HEK293 (cell line): Measurements from ENCODE around the gene MAZ.

Experiments
- CTCF ChIA-PET: fragments of 350-600 bp; formaldehyde crosslinking; extraction: SDS; loops from one replicate; lab custom pipeline; 2021; ENCODE audit warnings: antibody characterized with exemption; lab: Yijun Ruan, JAX
- POLR2A ChIA-PET: fragments of 300-600 bp; formaldehyde crosslinking; extraction: SDS; loops from one replicate; lab custom pipeline; 2020; ENCODE audit warnings: antibody characterized with exemption, inconsistent platforms; lab: Yijun Ruan, JAX
- H3K27ac ChIP-seq: fragments of 200-500 bp; sonication (Bioruptor generic); 2 replicates; pipeline ENCODE4 v1.5.1; 2014; ENCODE audit warnings: low read depth, low read length, control low read depth, inconsistent platforms; ENCODE audit errors: extremely low read depth
- H3K36me3 ChIP-seq, 2 experiments: fragments of 200-500 bp in 1 of 2; sonication (Bioruptor generic) in 1 of 2; 1 replicate in 1 of 2; 2 replicates in 1 of 2; pipeline ENCODE4 v1.5.1; 2014 to 2017; ENCODE audit warnings: inconsistent platforms in 2 of 2, low read length in 2 of 2; ENCODE audit not compliant: control insufficient read depth in 2 of 2, insufficient read depth in 1 of 2
- H3K4me1 ChIP-seq: fragments of 200-500 bp; sonication (Bioruptor generic); 2 replicates; pipeline ENCODE4 v1.5.1; 2014; ENCODE audit warnings: mild to moderate bottlenecking, low read length, inconsistent platforms; ENCODE audit not compliant: control insufficient read depth, insufficient read depth
- H3K4me3 ChIP-seq: 2 replicates; pipeline ENCODE4 v1.5.1; 2011; ENCODE audit warnings: low read depth, mild to moderate bottlenecking, control low read depth, low read length, moderate library complexity
- H3K9me3 ChIP-seq: fragments of 200-500 bp; sonication (Bioruptor generic); 2 replicates; pipeline ENCODE4 v1.5.1; 2014; ENCODE audit warnings: low read depth, low read length, inconsistent platforms; ENCODE audit not compliant: control insufficient read depth, insufficient read depth
- ATF2 ChIP-seq: fragments of 450-650 bp; formaldehyde crosslinking; IDR thresholded peaks from 2 replicates; pipeline ENCODE4 v1.5.1; 2016; ENCODE audit warnings: missing biosample characterization, missing genetic modification characterization, low read depth
- BCL11A ChIP-seq: fragments of 450-650 bp; formaldehyde crosslinking; IDR thresholded peaks from 2 replicates; pipeline ENCODE4 v1.5.1; 2016; ENCODE audit warnings: low read depth, missing biosample characterization, missing genetic modification characterization
- CTCF ChIP-seq: fragments of 450-650 bp; formaldehyde crosslinking; IDR thresholded peaks from 2 replicates; pipeline ENCODE4 v1.5.1; 2016; ENCODE audit warnings: missing biosample characterization, missing genetic modification characterization
- GLIS2 ChIP-seq: fragments of 450-650 bp; formaldehyde crosslinking; IDR thresholded peaks from 2 replicates; pipeline ENCODE4 v1.5.1; 2016; ENCODE audit warnings: missing biosample characterization, missing genetic modification characterization
- KLF1 ChIP-seq: fragments of 450-650 bp; formaldehyde crosslinking; IDR thresholded peaks from 2 replicates; pipeline ENCODE4 v1.5.1; 2016; ENCODE audit warnings: missing biosample characterization, missing genetic modification characterization
- PRDM1 ChIP-seq: fragments of 450-650 bp; formaldehyde crosslinking; IDR thresholded peaks from 2 replicates; pipeline ENCODE4; 2016; ENCODE audit warnings: missing biosample characterization, missing genetic modification characterization
- REST ChIP-seq: fragments of 450-650 bp; formaldehyde crosslinking; IDR thresholded peaks from 2 replicates; pipeline ENCODE4 v1.5.1; 2016; ENCODE audit warnings: missing biosample characterization, missing genetic modification characterization
- SETDB1 ChIP-seq: IDR thresholded peaks from one replicate; pipeline ENCODE4 v1.6.1; 2017; ENCODE audit warnings: mild to moderate bottlenecking, low read length, moderate library complexity, mixed read lengths; ENCODE audit not compliant: insufficient read length
- ZBTB10 ChIP-seq: fragments of 450-650 bp; formaldehyde crosslinking; IDR thresholded peaks from 2 replicates; pipeline ENCODE4 v1.5.1; 2016; ENCODE audit warnings: missing biosample characterization, missing genetic modification characterization
- ZNF112 ChIP-seq: fragments of 450-650 bp; formaldehyde crosslinking; IDR thresholded peaks from 2 replicates; pipeline ENCODE4 v1.5.0; 2017; ENCODE audit warnings: missing biosample characterization, missing genetic modification characterization
- ZNF202 ChIP-seq: fragments of 450-650 bp; formaldehyde crosslinking; IDR thresholded peaks from 2 replicates; pipeline ENCODE4 v1.5.1; 2016; ENCODE audit warnings: missing biosample characterization, missing genetic modification characterization, borderline replicate concordance
- ZNF335 ChIP-seq: fragments of 450-650 bp; formaldehyde crosslinking; conservative IDR thresholded peaks from 2 replicates; pipeline ENCODE4 v1.5.1; 2016; ENCODE audit warnings: missing biosample characterization, missing genetic modification characterization
- ZNF350 ChIP-seq: fragments of 450-650 bp; formaldehyde crosslinking; IDR thresholded peaks from 2 replicates; pipeline ENCODE4 v1.5.0; 2017; ENCODE audit warnings: missing biosample characterization, mild to moderate bottlenecking, missing genetic modification characterization
- ZNF580 ChIP-seq: fragments of 450-650 bp; formaldehyde crosslinking; IDR thresholded peaks from 2 replicates; pipeline ENCODE4 v1.5.1; 2016; ENCODE audit warnings: missing biosample characterization, missing genetic modification characterization
- ZNF600 ChIP-seq: fragments of 450-650 bp; formaldehyde crosslinking; IDR thresholded peaks from 2 replicates; pipeline ENCODE4 v1.5.1; 2016; ENCODE audit warnings: missing biosample characterization, missing genetic modification characterization
- ZNF629 ChIP-seq: fragments of 450-650 bp; formaldehyde crosslinking; IDR thresholded peaks from 2 replicates; pipeline ENCODE4 v1.5.1; 2017; ENCODE audit warnings: missing biosample characterization, missing genetic modification characterization
- ZNF692 ChIP-seq: fragments of 450-650 bp; formaldehyde crosslinking; IDR thresholded peaks from 2 replicates; pipeline ENCODE4 v1.5.1; 2016; ENCODE audit warnings: missing biosample characterization, missing genetic modification characterization
- ZNF707 ChIP-seq: fragments of 450-650 bp; formaldehyde crosslinking; IDR thresholded peaks from 2 replicates; pipeline ENCODE4 v1.5.1; 2016; ENCODE audit warnings: missing biosample characterization, missing genetic modification characterization

Gene MAZ

GRCh38 chr16:29820730-29821642 is 14.7 kb downstream of the MAZ start:
- H3K9me3 ChIP-seq: no peaks in the 10 kb centered on the region
- CTCF ChIA-PET: interaction anchor here (1.2 to 7.2 kb wide), 5 partner anchors 22 to 211 kb away, joined by 3 to 74 read pairs (median 6); partner anchors contain the start of gene TLCD3B
- TF ChIP-seq ZBTB10 (tag by site-specific recombination): no peak
- no peak for TF ChIP-seq ZNF600 (tag by site-specific recombination)
- no peak for TF ChIP-seq ZNF335 (tag by site-specific recombination)
- peak; percentile 36; the same call in 1 of the 2 replicates for TF ChIP-seq GLIS2 (tag by site-specific recombination)
- no peak for TF ChIP-seq ZNF112 (tag by site-specific recombination)
- peak; percentile 77 for TF ChIP-seq KLF1 (tag by site-specific recombination)
- TF ChIP-seq SETDB1: no peak
- no peak for TF ChIP-seq ZNF629 (tag by site-specific recombination)
- TF ChIP-seq ZNF692 (tag by site-specific recombination): no peak
- no peak for TF ChIP-seq BCL11A (tag by site-specific recombination)
- TF ChIP-seq REST (tag by site-specific recombination): no peak
- no peak for TF ChIP-seq PRDM1 (tag by site-specific recombination)
- POLR2A ChIA-PET: interaction anchor here (1.0 to 7.5 kb wide), 10 partner anchors 9 to 211 kb away, joined by 3 to 106 read pairs (median 6); partner anchors contain the start of genes HIRIP3, INO80E and MAZ
- H3K4me3 ChIP-seq: peak overlapping the region; percentile 40
- no peak overlapping the region for H3K27ac ChIP-seq
- H3K36me3 ChIP-seq: peaks cover 24 to 35% of the 10 kb centered on the region in 2 experiments
- H3K4me1 ChIP-seq: peaks cover 13% of the 10 kb centered on the region; the same call in 1 of the 2 replicates

GRCh38 chr16:29821643-29822115 is 15.3 kb downstream of the MAZ start:
- ChIA-PET CTCF (interaction anchor here (1.6 to 7.2 kb wide), 3 partner anchors 21 to 210 kb away, joined by 3 to 74 read pairs (median 6); partner anchors contain the start of gene TLCD3B), POLR2A (interaction anchor here (0.6 to 7.5 kb wide), 11 partner anchors 8 to 815 kb away, joined by 3 to 106 read pairs (median 5); partner anchors contain the start of genes HIRIP3, INO80E and MAZ)
- Histone ChIP-seq H3K4me1 (peaks cover 13% of the 10 kb centered on the region; the same call in 1 of the 2 replicates), H3K4me3 (no peak overlapping the region), H3K36me3 (peaks cover 24 to 35% of the 10 kb centered on the region in 2 experiments), H3K9me3 (no peaks in the 10 kb centered on the region), H3K27ac (no peak overlapping the region; the same call in 1 of the 2 replicates)
- TF ChIP-seq ZNF580: no peak
- no peak for TF ChIP-seq ZNF335 (tag by site-specific recombination)
- 0 out of 2 replicates have a peak, but pooled peaks have one; percentile 31 for TF ChIP-seq ZNF707 (tag by site-specific recombination)
- no peak for TF ChIP-seq ZNF202
- no peak for TF ChIP-seq ZNF350
- peak; percentile 56 for TF ChIP-seq ZNF600 (tag by site-specific recombination)
- no peak for TF ChIP-seq CTCF (tag by site-specific recombination)
- no peak for TF ChIP-seq ATF2 (tag by site-specific recombination)
